ENCODE measurements around the gene C1orf210.

Gene C1orf210

GRCh38 chr1:43276673-43277072 is 8.7 kb downstream of the C1orf210 start:
- Histone ChIP-seq H3K4me2 (ENCODE audit: low read length) (no peak overlapping the region), H3K4me1 (ENCODE audit: control insufficient read depth, low read length) (peaks cover 7% of the 10 kb centered on the region), H3K36me3 (ENCODE audit: control insufficient read depth, low read length) (no peaks in the 10 kb centered on the region), H4K20me1 (ENCODE audit: control insufficient read depth, insufficient read depth, low read depth, low read length) (no peaks in the 10 kb centered on the region), H3K9me2 (replicated peaks; ENCODE audit: control insufficient read depth, low read length) (no peaks in the 10 kb centered on the region), H3K79me2 (ENCODE audit: control insufficient read depth, low read length) (no peaks in the 10 kb centered on the region), H3K27me3 (ENCODE audit: control insufficient read depth, low read length) (no peaks in the 10 kb centered on the region), H3K27ac (ENCODE audit: low read depth, low read length) (no peak overlapping the region), H3K4me3 (ENCODE audit: low read length) (no peak overlapping the region), H3F3A (ENCODE audit: control insufficient read depth, insufficient read depth) (no peaks in the 10 kb centered on the region), H3K9me3 (ENCODE audit: control insufficient read depth, insufficient read depth, low read length) (no peaks in the 10 kb centered on the region)
- TF ChIP-seq EZH2phosphoT487 (IDR thresholded peaks at IDR 0.05; ENCODE audit: borderline replicate concordance, low read length) (no peak), CTCF (IDR thresholded peaks at IDR 0.05; ENCODE audit: low read depth, low read length, poor library complexity, severe bottlenecking) (no peak)

- TF ChIP-seq CTCF (IDR thresholded peaks at IDR 0.05; ENCODE audit: low read depth, low read length, poor library complexity, severe bottlenecking) (no peak), EZH2phosphoT487 (IDR thresholded peaks at IDR 0.05; ENCODE audit: borderline replicate concordance, low read length) (no peak)
- no peaks in the 10 kb centered on the region for H3K27me3 ChIP-seq (ENCODE audit: control insufficient read depth, low read length)
- H3K36me3 ChIP-seq (ENCODE audit: control insufficient read depth, low read length) = no peaks in the 10 kb centered on the region
Observed at GRCh38 chr1:43275826-43276620, 9.4 kb downstream of the C1orf210 start.

GRCh38 chr1:43274804-43275180 is 10.6 kb downstream of the C1orf210 start:
- Histone ChIP-seq H3K36me3 (ENCODE audit: control insufficient read depth, low read length) (no peaks in the 10 kb centered on the region), H3K4me2 (ENCODE audit: low read length) (peak overlapping the region; percentile 26), H3K27ac (ENCODE audit: low read depth, low read length) (no peak overlapping the region)

More at GRCh38 chr1:43275826-43276620, 9.4 kb downstream of the C1orf210 start:
- H3K79me2 ChIP-seq (ENCODE audit: control insufficient read depth, low read length) = no peaks in the 10 kb centered on the region
- H3K4me2 ChIP-seq (ENCODE audit: low read length) = no peak overlapping the region
- H3K9me2 ChIP-seq (replicated peaks; ENCODE audit: control insufficient read depth, low read length) = no peaks in the 10 kb centered on the region
- peaks cover 7% of the 10 kb centered on the region for H3K4me1 ChIP-seq (ENCODE audit: control insufficient read depth, low read length)
- no peaks in the 10 kb centered on the region for H3K9me3 ChIP-seq (ENCODE audit: control insufficient read depth, insufficient read depth, low read length)
- H4K20me1 ChIP-seq (ENCODE audit: control insufficient read depth, insufficient read depth, low read depth, low read length) = no peaks in the 10 kb centered on the region
- H3K27ac ChIP-seq (ENCODE audit: low read depth, low read length) = no peak overlapping the region
- H3F3A ChIP-seq (ENCODE audit: control insufficient read depth, insufficient read depth) = no peaks in the 10 kb centered on the region
- H3K4me3 ChIP-seq (ENCODE audit: low read length) = no peak overlapping the region

More at GRCh38 chr1:43274804-43275180, 10.6 kb downstream of the C1orf210 start:
- no peaks in the 10 kb centered on the region for H3K27me3 ChIP-seq (ENCODE audit: control insufficient read depth, low read length)
- no peak overlapping the region for H3K4me3 ChIP-seq (ENCODE audit: low read length)
- H4K20me1 ChIP-seq (ENCODE audit: control insufficient read depth, insufficient read depth, low read depth, low read length) = no peaks in the 10 kb centered on the region
- H3F3A ChIP-seq (ENCODE audit: control insufficient read depth, insufficient read depth) = no peaks in the 10 kb centered on the region
- peaks cover 7% of the 10 kb centered on the region for H3K4me1 ChIP-seq (ENCODE audit: control insufficient read depth, low read length)
- H3K79me2 ChIP-seq (ENCODE audit: control insufficient read depth, low read length) = no peaks in the 10 kb centered on the region
- H3K9me3 ChIP-seq (ENCODE audit: control insufficient read depth, insufficient read depth, low read length) = no peaks in the 10 kb centered on the region
- TF ChIP-seq EZH2phosphoT487 (IDR thresholded peaks at IDR 0.05; ENCODE audit: borderline replicate concordance, low read length) = no peak
- no peak for TF ChIP-seq CTCF (IDR thresholded peaks at IDR 0.05; ENCODE audit: low read depth, low read length, poor library complexity, severe bottlenecking)
- H3K9me2 ChIP-seq (replicated peaks; ENCODE audit: control insufficient read depth, low read length) = no peaks in the 10 kb centered on the region

All from DOHH2 (cell line).